GM18907 (cell line): ENCODE data around the gene PTGFR.

ENCODE experiments used
- ATAC-seq: cut with Tn5 transposase; IDR thresholded peaks from one replicate; pipeline ENCODE4 v1.9.1; 2021; ENCODE audit warnings: mild to moderate bottlenecking, moderate library complexity; ENCODE audit not compliant: unreplicated experiment

PTGFR gene

DNA sequence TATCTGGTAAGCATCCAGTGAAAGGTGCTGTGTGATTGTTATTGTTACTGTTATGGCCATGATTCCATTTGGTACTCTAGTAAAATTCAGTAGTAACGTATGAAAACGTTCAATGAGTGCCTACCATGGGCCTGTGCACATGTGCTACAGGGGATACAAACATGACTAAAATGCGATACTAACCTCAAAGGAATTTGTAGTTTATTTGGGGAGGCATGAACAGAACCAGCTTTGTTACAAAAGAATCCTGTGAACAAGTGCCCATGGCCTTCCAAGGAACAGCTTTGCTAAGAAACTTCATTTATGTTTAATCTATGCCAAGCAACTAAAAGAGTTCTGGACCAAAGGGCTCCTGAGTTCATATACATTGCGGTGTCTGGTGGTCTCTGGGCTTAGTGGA, 28.7 kb downstream of the PTGFR start:
- ATAC-seq = no peak

DNA sequence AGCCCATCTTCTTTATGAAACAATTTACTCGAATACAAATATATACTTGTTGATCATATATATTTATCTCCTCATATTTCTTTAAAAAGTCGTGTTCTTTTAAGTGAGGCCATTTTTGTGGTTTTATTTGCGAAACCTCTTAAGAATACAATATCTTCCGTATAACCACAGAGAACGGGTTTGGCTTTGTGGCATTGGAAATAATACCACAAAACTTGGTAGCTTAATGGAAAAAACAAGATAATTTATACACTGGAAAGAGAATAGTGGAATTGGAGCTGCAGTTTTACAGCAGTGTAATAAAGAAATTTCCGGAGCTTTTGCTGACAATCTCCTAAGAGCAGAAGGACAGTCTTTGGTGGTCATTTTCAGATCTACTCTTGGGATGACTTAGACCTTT, 29.4 kb downstream of the PTGFR start:
- ATAC-seq = no peak

DNA sequence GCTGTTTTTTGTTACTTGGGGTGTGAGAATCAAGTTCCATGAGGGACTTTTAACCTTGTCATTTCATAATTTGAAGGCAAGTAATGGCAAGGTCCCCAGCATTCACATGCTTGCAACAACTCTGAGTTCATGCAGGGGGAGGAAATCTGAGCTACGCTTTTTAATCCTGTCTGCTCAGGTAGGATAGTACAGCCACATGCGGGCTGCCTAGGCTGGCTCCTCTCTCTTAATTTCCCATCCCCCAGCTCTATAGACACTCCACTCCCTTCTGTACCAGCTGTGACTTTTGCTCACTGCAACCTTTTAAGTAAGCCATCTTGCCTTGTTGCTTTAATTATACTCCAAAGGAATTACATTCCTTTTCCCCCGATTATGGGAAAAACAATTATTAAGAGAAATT, 30.1 kb downstream of the PTGFR start:
- ATAC-seq = no peak

GRCh38 chr1:78522136-78522535, 31.4 kb downstream of the PTGFR start:
- no peak for ATAC-seq

DNA sequence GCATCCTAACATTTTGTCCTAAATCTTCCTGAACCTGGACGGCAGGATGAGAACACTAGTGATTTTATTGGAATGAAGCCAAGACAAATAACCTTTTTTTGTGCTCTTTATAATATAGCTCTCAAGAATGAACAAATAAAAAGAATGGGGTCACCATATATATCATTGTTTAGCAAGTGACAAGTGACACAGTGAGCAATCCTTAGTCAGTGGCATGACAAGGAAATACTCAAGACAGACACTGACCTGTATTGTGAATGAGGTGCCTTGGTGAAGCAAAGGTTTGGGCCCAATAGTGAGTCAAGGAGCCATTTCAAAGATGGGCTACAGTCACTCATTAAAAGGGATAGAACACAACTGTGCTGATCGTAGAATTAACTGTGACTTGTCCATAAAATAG, 35.7 kb downstream of the PTGFR start:
- no peak for ATAC-seq

- no peak for ATAC-seq
Observed at GRCh38 chr1:78527706-78528105, 36.9 kb downstream of the PTGFR start.

GRCh38 chr1:78533527-78533926, 42.8 kb downstream of the PTGFR start:
- ATAC-seq = no peak

- ATAC-seq = no peak
Observed at GRCh38 chr1:78535286-78535685, 44.5 kb downstream of the PTGFR start.

DNA sequence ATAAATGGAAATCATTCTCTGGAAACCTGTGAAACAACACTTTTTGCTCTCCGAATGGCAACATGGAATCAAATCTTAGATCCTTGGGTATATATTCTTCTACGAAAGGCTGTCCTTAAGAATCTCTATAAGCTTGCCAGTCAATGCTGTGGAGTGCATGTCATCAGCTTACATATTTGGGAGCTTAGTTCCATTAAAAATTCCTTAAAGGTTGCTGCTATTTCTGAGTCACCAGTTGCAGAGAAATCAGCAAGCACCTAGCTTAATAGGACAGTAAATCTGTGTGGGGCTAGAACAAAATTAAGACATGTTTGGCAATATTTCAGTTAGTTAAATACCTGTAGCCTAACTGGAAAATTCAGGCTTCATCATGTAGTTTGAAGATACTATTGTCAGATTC, 45.7 kb downstream of the PTGFR start:
- ATAC-seq = no peak

DNA sequence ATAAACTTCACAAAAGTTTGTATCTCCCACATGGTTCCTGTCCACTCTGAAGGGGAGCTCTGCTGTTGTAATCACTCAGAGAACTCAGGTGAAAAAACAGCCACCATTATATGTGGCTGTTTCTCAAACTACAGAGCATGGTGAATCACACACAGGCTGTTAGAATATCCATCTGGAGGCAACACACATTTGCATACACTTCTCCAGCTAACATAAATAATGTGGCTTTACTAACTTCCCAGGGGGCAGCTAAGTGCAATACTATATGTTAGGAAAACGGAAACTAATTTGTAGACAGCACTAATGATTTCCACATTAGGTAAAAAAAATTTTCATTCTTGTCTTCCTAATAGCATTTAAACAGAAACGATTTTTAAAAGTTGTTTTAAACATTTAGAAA, 49.3 kb downstream of the PTGFR start:
- ATAC-seq = no peak

DNA sequence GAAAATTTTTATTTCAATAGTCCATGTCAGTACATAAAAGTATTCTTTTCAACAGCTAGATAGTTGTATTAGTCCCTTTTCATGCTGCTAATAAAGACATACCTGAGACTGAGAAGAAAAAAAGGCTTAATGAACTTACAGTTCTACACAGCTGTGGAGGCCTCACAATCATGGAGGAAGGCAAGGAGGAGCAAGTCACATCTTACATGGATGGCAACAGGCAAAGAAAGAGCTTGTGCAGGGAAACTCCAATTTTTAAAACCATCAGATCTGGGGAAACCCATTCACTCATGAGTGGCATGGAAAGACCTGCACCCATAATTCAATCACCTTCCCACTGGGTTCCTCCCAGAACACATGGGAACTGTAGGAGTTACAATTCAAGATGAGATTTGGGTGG, 50.7 kb downstream of the PTGFR start:
- ATAC-seq = no peak

GRCh38 chr1:78543941-78544643, 53.3 kb downstream of the PTGFR start:
- ATAC-seq = no peak

DNA sequence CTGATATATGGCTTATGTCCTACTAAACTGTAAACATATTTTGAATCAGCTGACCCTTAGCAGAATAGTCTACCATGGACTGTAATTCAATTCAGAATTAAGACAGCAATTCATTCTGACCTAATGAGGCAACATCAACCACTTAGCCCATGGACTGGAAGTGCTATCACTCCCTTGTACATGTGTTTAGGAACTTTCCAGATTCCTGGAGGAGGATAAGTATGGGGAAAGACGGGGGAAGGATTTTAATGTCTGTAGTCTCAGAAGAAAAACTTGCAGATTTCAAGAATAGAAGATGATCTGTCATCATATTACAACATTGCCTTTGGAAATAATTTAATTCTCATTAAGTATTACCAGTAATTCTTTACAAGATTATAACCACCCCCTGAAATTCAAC, 56.3 kb downstream of the PTGFR start:
- no peak for ATAC-seq

DNA sequence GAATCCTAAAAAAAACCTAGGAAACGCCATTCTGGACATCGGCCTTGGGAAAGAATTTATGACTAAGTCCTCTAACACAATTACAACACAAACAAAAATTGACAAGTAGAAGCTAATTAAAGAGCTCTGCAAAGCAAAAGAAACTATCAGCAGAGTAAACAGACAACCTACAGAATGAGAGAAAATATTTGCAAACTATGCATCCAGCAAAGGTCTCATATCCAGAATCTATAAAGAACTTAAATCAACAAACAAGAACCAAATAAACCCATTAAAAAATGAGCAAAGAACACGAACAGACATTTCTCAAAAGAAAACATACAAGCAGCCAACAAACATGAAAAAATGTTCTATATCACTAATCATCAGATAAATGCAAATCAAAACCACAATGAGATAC, 58.6 kb downstream of the PTGFR start:
- ATAC-seq = no peak

- ATAC-seq = no peak
Observed at GRCh38 chr1:78549891-78550290, 59.1 kb downstream of the PTGFR start.

DNA sequence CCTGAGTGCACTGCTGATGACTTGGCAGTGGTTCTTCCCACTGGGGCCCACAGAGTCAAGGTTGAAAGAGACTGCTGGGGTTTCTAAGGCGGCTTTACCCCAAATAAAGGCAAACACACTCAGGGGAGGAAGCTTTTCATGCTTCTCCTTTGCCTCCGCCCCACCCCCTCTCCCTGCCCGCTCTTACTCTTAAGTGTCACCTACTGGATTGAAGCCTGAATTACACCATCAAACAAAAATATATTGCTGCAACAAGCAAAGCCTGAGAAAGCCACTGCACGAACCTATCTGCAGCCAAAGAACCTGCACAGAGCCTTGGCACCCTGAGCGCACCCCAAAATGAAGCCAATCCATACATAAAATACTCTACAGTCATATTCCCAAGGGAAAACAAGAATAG, 63.1 kb downstream of the PTGFR start:
- ATAC-seq = no peak

DNA sequence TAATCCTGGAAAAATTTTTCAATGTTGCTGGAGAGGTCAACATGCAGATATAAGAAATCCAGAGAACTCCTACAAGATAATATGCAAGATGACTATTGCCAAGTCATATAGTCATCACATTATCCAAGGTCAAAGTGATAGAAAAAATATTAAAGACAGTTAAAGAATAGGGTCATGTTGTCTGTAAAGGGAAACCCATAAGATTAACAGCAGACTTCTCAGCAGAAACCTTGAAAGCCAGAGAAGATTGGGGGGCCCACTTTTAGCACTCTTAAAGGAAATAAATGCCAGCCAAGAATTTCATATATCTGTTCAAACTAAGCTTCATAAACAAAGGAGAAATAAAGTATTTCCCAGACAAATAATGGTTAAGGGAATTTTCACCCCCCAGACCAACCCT, 64.1 kb downstream of the PTGFR start:
- no peak for ATAC-seq

DNA sequence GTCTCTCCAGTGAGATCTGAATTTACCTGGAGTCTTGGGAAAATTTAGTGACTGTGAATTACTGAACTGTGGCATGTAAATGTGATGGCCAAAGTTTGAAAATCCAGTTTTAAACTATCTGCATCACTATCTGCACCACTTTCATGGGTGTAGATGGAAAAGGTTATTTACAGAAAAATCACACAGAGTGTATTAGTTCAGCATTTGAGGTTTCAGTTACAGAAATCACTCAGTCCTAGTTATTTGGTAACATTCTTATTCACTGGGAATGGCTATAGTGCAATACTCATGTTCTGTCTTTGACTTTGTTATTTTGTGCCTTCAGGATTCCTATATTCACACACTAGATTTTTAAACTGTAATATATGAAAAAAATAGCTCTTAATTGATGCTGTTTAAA, 68.9 kb downstream of the PTGFR start:
- no peak for ATAC-seq

DNA sequence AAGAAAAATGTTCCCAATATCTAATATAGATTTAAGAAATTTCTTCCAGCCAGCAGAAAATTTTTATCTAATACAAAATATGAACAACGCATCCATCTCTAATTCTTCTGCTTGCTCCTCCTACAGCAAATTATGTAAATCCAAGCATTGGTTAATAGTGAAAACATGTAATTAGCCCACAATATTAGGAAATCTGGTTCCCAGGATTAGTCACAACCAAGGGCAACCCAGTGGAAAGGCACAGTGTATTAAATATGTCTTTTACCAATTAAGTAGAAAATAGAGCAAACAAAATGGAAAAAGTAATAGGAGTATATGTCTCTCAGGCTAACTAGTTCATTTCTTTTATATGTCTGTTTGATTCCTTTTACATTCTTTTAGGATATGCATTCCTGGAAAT, 70.0 kb downstream of the PTGFR start:
- ATAC-seq = no peak

DNA sequence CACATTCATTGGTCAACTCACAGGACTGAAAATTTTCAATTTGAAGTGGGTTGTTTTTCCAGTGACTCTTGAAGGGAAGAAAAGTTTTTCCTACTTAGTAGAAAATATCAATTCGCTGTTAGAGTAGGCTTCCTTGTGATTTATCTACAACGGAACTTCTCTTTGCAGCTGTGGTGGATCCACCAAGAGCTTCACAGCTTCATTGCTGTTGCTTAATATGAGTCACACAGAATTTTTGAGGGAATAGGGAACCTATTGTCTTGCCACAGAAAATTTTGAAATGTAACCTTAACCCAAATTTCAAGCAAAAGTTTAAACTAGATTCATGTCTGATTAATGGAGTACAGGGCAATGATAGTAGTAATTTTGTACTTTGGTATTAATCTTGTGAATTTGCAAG, 71.1 kb downstream of the PTGFR start:
- ATAC-seq = no peak

DNA sequence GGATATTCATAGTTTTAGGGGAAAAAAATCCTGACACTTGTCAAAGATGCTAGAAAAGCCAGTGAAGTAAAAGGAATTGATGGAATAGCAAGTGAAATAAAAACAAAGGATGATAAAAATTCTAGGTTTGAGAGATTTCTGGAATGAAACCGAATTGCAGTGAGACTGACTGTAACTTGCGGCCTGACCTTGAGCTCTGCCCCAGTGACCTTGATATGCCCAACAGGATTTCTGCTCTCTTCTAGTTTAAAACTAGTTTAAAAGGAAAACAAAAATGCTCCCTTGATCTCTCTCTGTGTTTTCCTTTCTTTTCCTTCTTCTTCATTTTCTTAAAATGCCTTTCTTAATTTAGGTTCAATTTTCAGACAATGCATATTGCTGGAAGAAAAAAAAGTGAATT, 74.6 kb downstream of the PTGFR start:
- ATAC-seq = no peak

DNA sequence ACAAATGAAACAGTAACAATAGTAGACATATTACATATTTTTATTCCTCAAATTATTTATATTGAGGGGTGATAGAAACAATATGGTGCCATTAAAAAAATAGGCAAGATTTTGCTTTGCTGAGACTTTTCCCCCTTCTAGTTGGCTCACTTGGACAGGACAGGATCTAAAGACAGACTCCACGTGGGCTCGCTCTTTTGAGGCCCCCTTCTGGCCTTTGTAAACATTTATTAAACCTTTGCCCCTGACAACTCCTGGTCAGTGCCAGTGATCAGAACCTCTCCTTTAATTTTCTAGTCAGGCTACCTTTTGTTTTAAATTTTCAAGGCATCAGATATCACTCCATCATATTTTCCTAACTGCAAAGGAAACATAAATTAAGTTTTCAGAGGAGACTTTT, 79.8 kb downstream of the PTGFR start:
- ATAC-seq = no peak

GRCh38 chr1:78577257-78578100, 86.7 kb downstream of the PTGFR start:
- no peak for ATAC-seq
